Amygdala (tissue), 56 donors: Measurements from ENCODE around the gene NECAB3.

Experiments
- DNase-seq, 56 donors: peaks; one replicate each; lab custom pipeline; 2025; lab: John Stamatoyannopoulos, UW

NECAB3 gene

GRCh38 chr20:33666293-33667244 is 7.7 kb downstream of the NECAB3 start, which contains the start of gene ACTL10:
Gene ACTL10, plus strand, starts transcription at chr20:33666943. Its CDS starts 555 bp downstream, at chr20:33667498.
- peak; percentile 35 to 96 (median 87) for DNase-seq

DNA sequence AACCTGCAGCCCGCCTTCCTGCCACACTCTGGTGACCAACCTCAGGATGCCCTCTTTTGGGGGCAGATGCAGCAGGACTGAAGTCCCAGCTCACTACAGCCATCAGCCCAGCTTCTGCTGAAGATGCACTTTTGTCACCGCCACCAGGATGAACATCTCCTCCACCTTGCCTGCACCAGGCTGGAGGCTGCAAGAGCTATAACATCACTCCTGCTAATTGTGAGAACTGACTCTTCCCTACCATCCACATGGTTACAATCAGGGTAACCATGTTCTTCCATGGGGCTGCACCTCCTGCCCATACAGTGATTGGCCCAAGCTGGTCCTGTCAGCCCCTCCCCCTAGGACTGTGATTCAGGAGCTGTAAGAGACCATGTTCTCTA is 9.5 kb downstream of the NECAB3 start:
- DNase-seq: no peak

GRCh38 chr20:33664085-33664761 is 10.0 kb downstream of the NECAB3 start:
- DNase-seq: no peak

GRCh38 chr20:33663161-33664084 is 10.8 kb downstream of the NECAB3 start:
- DNase-seq: peak in 51 of 56 donors; percentile 8 to 83 (median 55)

DNA sequence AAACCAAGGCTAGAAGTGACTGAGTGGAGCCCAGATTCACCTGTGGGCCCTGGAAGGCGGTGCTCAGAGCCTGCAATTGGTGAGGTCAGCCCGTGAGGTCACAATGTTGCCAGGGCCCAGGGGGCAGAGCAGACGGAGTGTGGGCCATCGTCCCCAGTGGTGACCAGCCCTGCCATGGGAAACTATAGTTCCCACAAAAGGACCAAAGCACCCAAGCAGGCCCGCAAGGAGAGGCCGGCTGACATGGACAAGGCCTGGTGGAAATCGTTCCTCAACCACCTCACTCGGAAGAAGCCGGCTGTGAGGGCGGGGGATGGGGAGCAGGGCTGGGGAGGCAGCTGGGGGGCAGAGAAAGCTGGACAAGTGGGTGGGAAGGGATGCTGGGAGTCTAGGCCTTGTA is 12.1 kb downstream of the NECAB3 start, which contains the start of gene C20orf144:
TSS of gene C20orf144 (plus strand) at position 156 of the 400 bp plus-strand sequence. CDS start at position 175, 19 bp downstream.
- no peak for DNase-seq

- no peak for DNase-seq
Observed at GRCh38 chr20:33660685-33661058, 13.6 kb downstream of the NECAB3 start.

DNA sequence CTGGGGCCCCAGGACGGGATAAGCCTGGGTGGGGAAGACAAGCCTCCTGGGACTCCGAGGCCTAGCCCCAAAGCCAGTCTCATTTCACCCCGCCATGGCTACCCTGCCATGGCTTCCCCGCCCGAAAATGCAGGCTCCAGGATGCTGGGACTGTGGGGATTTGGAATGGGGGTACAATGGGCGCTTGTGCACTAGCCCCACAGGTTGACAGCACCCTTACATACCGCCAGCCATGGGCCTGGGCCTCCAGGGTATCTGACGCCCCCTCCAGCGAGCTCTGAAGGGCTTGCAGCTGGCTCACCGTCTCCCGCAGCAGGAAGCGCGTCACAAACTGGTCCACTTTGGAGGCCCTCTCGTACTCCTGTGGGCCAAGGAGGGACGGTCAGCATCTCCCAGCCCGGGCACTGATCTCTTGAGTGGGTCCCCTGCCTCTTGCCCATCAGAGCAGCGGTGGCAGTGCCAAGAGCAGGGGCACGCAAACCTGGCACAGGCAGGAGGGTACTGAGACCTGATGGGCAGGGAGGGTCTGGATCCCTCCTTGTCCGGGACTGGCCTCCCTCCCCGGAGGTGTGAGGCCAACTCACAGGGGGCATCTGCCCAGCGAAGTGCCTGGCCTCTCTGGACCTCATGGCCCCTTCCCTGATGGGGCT is 14.1 kb downstream of the NECAB3 start:
- no peak for DNase-seq

- no peak for DNase-seq
Observed at GRCh38 chr20:33659341-33660034, 14.7 kb downstream of the NECAB3 start.

GRCh38 chr20:33658929-33659328 is 15.3 kb downstream of the NECAB3 start:
- DNase-seq: no peak

DNA sequence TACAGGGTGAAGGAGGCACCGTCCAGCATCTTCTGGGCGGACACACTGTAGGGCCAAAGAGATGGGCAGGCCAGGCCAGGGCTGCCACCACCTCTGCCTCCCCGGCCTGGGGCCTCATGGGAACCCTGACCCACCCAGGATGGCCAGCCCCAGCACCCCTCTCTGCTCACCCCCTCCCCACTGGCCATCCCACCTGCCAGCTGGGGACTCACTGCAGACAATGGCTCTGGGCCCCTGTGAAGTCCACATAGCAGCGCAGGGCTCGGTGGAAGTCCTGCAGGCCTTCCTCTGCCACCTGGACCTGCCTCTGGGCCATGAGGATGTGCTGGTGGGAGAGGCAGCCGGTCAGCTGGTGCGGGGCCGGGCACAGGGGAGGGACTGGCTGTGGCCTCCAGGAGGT is 15.7 kb downstream of the NECAB3 start:
- DNase-seq: no peak

GRCh38 chr20:33657704-33658095 is 16.5 kb downstream of the NECAB3 start:
- no peak for DNase-seq

- DNase-seq: no peak
Observed at GRCh38 chr20:33656783-33657703, 17.2 kb downstream of the NECAB3 start.

GRCh38 chr20:33656010-33656782 is 18.0 kb downstream of the NECAB3 start:
- DNase-seq: no peak

DNA sequence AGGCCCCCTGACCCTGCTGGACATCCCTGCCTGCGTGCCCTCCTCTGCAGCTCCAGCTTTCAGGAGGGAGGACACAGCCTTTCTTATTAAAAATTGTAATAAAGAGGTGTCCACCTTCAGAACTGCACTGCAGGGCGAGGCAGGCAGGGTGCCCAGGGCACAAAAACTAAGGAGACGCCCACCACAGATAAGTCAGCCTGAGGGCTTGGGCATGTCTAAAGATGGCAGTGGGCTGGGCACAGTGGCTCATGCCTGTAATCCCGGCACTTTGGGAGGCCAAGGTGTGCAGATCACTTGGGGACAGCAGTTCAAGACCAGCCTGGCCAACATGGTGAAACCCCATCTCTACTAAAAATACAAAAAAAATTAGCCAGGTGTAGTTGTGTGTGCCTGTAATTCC is 19.1 kb downstream of the NECAB3 start:
- DNase-seq: no peak

DNA sequence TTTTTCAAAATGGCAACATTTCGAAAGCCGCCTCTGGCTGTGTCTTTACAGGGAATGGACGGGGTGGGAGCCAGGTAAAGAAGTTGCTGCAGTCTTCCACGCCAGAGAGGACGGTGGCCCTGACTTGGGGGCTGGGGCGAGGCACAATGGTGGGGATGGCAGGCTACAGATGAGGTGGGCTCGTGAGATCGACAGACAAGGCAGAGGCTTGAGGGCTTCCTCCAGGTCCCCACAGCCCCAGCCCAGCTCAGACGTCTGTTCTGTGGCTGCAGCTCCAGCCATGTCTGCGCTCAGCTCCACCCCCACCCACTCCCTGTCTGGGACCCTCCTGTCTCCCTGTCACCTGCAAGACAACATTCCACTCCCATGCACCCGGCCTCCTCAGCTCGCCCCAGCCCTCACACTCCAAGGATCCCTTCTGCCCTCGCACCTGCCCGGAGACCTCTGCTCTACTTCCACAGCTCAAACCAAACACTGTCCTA is 19.5 kb downstream of the NECAB3 start:
- no peak for DNase-seq

DNA sequence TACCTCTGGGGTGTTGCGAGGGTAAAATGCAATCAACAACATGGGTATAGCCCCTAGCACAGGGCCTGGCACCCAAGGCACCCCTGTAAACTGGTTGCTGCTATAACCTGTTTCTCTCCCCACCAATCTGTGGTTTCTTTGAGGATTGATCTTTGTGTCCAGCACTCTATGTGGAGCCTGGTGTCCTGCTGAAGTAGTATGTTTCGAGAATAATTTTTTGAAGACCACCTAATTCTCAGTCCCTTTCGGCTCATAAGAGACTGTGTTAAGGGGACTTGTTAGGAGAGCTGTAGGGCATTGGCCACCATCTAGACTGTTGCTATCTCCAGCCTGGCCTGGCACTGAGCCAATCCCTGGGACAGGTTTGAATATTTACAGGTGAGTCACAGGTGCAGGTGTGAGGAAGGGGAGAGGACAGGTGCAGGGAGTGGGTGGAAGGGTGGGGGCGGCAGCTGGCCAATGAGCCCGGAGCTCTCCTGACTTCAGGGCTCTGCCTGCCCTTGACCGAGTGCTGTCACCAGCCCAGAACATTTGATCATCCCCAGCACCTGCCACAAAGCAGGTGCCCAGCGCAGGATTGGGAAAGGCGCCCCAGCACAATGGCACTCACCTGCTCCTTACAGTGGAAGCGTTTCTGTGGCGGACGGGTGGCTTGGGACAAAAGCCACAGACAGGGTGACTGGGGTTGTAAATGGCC is 20.2 kb downstream of the NECAB3 start:
- peak in 3 of 56 donors; percentile 17 to 28 (median 23) for DNase-seq
